Inferior parietal cortex (tissue), 1 donor: Measurements from ENCODE around the gene LRRC72.

Experiments used
- DNase-seq: peaks from one replicate; pipeline ENCODE4 v3.0.0-alpha.2; 2016; ENCODE audit errors: extremely low spot score

Gene LRRC72

DNA sequence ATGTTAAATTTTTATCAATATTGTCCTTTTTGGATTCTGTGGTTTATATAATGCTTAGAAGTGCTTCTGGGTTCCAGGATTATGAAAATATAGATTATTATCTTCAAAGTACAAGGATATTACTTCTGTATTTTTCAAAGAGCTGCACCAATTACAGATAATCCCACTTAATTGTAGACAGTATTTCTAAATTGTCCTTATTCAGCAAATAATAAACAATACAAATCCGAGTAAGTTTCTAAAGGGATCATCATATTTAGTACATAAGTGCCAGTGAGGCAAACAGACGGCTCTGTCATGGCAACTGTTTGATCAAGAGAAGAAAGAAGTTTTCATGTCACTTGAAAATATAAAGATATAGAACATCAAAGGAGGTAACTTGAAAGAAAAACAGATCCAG is 99.8 kb downstream of the LRRC72 start:
- no peak for DNase-seq

DNA sequence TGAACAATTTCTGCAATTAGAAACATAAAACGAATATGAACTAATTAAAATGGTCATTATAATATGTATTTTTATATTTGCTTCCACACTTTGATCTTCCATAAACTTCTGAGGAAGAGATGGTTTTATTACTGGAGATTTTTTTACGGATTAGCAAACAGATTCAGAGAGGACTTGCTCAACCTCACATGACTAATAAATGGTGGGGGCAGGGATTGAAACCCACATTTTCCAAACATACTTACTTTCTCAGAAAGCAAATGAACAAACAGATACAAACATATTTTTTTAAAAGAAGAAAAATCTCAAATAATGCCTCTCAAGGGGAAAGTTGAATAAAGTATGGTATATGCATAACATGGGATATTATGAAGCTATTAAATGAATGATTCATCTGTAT is 100.6 kb downstream of the LRRC72 start:
- DNase-seq: no peak

DNA sequence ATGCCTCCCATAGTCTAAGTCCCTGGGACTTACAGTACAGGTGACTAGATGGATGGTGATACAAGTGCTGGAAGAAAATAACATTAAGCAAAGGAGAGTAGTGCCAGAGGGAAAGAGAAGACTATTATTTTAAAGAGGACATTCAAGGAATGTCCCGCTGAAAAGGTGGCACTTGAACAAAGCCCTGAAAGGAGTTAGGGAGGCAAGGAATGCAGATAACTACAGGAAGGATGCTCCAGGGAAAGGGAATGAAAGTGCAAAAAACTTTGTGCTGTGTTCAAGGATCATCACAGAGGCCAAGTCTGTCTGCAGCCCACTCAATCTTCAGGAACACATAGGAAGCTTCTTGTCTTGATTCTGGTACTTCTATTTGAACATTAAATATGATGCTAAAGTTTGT is 104.0 kb downstream of the LRRC72 start:
- no peak for DNase-seq
